ENCODE results near the gene GRM4.

GRM4 gene

DNA sequence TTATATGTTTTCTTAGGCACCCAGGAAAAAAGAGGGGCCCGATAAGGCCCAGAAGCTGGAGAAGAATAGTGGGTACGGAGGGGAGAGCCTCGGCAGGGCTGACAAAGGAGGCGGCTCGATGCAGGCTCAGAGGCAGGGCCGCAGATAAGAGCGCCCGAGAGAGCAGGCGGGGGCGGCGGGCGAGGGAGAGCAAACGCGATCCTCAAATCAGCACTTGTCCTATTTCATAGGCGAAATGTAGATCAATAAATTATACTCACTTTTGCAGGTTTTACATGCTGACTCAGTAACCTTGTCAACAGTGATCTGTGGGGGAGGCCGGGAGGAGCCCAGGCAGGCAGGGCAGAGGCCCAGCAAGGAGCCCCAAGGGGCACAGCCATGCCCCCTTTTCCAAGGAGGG, 42.6 kb downstream of the GRM4 start:
- H3K4me3 Mint-ChIP-seq, result no peak overlapping the region
- H3K4me1 Mint-ChIP-seq, result no peaks in the 10 kb centered on the region
- H3K27me3 Mint-ChIP-seq (ENCODE audit: low read depth), result peaks cover 8% of the 10 kb centered on the region
- TF ChIP-seq, protein P1, sequence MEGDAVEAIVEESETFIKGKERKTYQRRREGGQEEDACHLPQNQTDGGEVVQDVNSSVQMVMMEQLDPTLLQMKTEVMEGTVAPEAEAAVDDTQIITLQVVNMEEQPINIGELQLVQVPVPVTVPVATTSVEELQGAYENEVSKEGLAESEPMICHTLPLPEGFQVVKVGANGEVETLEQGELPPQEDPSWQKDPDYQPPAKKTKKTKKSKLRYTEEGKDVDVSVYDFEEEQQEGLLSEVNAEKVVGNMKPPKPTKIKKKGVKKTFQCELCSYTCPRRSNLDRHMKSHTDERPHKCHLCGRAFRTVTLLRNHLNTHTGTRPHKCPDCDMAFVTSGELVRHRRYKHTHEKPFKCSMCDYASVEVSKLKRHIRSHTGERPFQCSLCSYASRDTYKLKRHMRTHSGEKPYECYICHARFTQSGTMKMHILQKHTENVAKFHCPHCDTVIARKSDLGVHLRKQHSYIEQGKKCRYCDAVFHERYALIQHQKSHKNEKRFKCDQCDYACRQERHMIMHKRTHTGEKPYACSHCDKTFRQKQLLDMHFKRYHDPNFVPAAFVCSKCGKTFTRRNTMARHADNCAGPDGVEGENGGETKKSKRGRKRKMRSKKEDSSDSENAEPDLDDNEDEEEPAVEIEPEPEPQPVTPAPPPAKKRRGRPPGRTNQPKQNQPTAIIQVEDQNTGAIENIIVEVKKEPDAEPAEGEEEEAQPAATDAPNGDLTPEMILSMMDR (IDR thresholded peaks at IDR 0.05; ENCODE audit: unreplicated experiment in 3 of 3), result no peak
- no peak overlapping the region for H3K27ac Mint-ChIP-seq
- no peaks in the 10 kb centered on the region for H3K9me3 Mint-ChIP-seq
- H3K36me3 Mint-ChIP-seq (ENCODE audit: low read depth), result no peaks in the 10 kb centered on the region

DNA sequence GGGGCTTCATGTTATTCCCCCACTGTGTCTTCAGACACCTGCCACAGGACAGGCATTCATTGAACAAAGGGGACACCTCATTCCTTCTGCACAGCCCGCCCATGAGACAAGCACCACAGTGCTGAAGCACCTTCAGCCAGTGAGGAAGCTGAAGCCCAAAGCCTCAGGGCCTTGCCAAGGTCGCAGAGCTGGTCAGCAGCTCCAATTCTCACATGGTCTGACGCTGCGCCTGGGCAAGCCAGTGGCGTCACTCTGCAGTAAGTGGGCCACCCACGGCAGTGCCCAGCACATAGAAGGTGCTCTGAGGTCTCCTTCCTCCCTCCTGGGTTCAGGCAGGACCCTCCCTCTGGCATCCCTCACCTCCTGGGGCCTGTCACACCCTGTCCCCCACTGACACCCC, 43.2 kb downstream of the GRM4 start:
- Mint-ChIP-seq H3K4me1 (no peaks in the 10 kb centered on the region), H3K4me3 (no peak overlapping the region), H3K27ac (no peak overlapping the region), H3K36me3 (ENCODE audit: low read depth) (no peaks in the 10 kb centered on the region), H3K9me3 (no peaks in the 10 kb centered on the region), H3K27me3 (ENCODE audit: low read depth) (peaks cover 8% of the 10 kb centered on the region)
- TF ChIP-seq, protein P1 (IDR thresholded peaks at IDR 0.05; ENCODE audit: unreplicated experiment in 3 of 3), result no peak

DNA sequence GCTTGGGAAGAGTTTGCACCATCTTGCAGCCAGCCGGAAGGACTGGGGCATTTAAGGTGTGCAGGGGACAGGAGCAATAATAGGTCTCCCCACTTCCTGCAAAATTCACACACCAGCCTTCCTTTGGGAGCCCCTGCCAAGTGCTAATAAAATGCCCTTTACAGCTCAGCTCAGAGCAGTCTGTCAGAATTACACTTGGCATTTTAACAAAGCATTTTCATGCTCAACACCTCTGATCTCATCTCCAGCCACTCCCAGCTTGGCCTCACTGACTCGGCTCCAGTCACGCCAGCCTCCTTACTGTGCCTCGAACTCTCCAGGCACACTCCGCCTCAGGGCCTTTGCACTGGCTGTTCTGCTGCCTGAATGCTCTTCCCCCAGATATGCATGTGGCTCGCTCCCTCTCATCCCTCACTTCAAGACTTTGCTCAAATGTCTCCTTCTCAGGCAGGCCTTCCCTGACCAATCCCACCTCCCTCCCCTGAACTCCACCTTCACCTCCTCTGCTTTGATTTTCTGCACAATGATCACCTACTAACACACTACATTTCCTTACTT, 43.7 kb downstream of the GRM4 start:
- TF ChIP-seq, protein P1 (IDR thresholded peaks at IDR 0.05; ENCODE audit: unreplicated experiment in 3 of 3), result no peak
- Mint-ChIP-seq H3K4me1 (no peaks in the 10 kb centered on the region), H3K4me3 (no peak overlapping the region), H3K9me3 (no peaks in the 10 kb centered on the region), H3K36me3 (ENCODE audit: low read depth) (no peaks in the 10 kb centered on the region), H3K27ac (no peak overlapping the region), H3K27me3 (ENCODE audit: low read depth) (peaks cover 5% of the 10 kb centered on the region)

DNA sequence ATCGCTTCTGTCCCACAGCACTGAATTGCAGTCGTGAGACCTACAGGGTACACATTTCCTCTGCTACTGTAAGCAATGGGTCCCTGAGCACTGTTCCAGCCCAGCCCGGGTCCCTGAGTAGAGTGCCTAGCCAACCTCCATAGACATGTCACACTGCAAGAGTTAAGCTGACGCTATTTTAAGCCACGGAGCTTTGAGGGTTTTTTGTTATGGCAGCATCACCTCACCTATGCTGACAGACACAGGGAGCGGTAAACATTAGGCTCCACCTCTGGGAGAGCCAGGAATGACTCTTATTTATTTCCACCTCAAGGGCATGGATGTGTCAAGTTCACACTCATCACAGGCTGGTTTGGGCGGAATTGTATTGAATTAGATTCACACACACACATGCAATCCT, 45.1 kb downstream of the GRM4 start:
- H3K4me1 Mint-ChIP-seq, result no peaks in the 10 kb centered on the region
- H3K27me3 Mint-ChIP-seq (ENCODE audit: low read depth), result peaks cover 17% of the 10 kb centered on the region
- no peaks in the 10 kb centered on the region for H3K36me3 Mint-ChIP-seq (ENCODE audit: low read depth)
- no peak overlapping the region for H3K4me3 Mint-ChIP-seq
- H3K9me3 Mint-ChIP-seq, result no peaks in the 10 kb centered on the region
- TF ChIP-seq, protein P1 (IDR thresholded peaks at IDR 0.05; ENCODE audit: unreplicated experiment in 3 of 3), result no peak
- H3K27ac Mint-ChIP-seq, result no peak overlapping the region

DNA sequence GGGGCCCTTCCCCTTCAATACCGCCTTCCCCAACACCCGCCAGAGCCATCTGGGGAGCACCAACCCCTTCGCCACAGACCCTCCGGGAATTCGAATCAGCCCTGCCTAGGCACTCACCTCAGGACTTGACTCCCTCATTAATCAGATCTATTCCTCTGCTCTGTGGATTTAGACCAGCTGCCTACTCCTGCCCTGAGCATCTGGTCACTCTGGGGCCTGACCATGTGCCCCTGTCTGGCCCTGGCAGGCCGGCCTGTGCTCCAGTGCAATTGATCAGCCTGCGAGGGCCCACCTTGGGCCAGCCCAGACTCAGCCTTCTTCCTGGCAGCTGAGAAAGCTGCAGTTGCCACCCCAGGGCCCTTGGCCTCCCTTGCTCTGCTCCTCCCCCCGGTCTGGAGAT, 46.0 kb downstream of the GRM4 start:
- TF ChIP-seq, protein P1 (IDR thresholded peaks at IDR 0.05; ENCODE audit: unreplicated experiment in 3 of 3), result no peak
- H3K9me3 Mint-ChIP-seq, result no peaks in the 10 kb centered on the region
- no peak overlapping the region for H3K27ac Mint-ChIP-seq

More for the DNA sequence above, 46.0 kb downstream of the GRM4 start:
- Mint-ChIP-seq H3K27me3 (ENCODE audit: low read depth) (peaks cover 23% of the 10 kb centered on the region), H3K4me3 (no peak overlapping the region), H3K4me1 (no peaks in the 10 kb centered on the region), H3K36me3 (ENCODE audit: low read depth) (no peaks in the 10 kb centered on the region)

Measured in nephron (organoid).